SU-DHL-6 (cell line): ENCODE data around the gene MTG2.
A peak's percentile ranks its signal among the peaks of the same experiment; 100 is the strongest.

Source experiments
- H2AFZ ChIP-seq: fragments of 200-600 bp; sonication (generic); 2 replicates; pipeline ENCODE4 v1.6.1; 2014; ENCODE audit warnings: low read depth, mild to moderate bottlenecking, moderate library complexity, mixed read lengths, antibody characterized with exemption, low read length; ENCODE audit not compliant: severe bottlenecking
- H3F3A ChIP-seq: fragments of 200-600 bp; shearing (Covaris generic); 2 replicates; pipeline ENCODE4 v1.6.0; 2016; ENCODE audit warnings: antibody characterized with exemption, mild to moderate bottlenecking; ENCODE audit not compliant: insufficient read depth
- H3K27ac ChIP-seq: fragments of 200-600 bp; sonication (generic); 2 replicates; pipeline ENCODE4 v1.5.1; 2016; ENCODE audit warnings: low read depth, mild to moderate bottlenecking, low read length, moderate library complexity, mixed read lengths
- H3K27me3 ChIP-seq: fragments of 200-600 bp; sonication (generic), shearing (Covaris generic); 2 replicates; pipeline ENCODE4 v1.6.0; 2014; ENCODE audit warnings: mild to moderate bottlenecking, low read length
- H3K36me3 ChIP-seq: fragments of 200-600 bp; sonication (generic); 2 replicates; pipeline ENCODE4 v1.6.1; 2014; ENCODE audit warnings: mild to moderate bottlenecking, low read length, mixed read lengths
- H3K4me2 ChIP-seq: fragments of 300-600, 200-600 bp; shearing (Covaris generic), sonication (generic); 2 replicates; pipeline ENCODE4 v1.6.0; 2014; ENCODE audit warnings: low read length, low read depth, mild to moderate bottlenecking; ENCODE audit not compliant: poor library complexity, severe bottlenecking
- H3K4me3 ChIP-seq: fragments of 200-600 bp; sonication (generic); 2 replicates; pipeline ENCODE4 v1.5.1; 2014; ENCODE audit warnings: antibody characterized with exemption, low read length, mild to moderate bottlenecking, mixed read lengths; ENCODE audit not compliant: insufficient read depth, poor library complexity, severe bottlenecking
- H3K79me2 ChIP-seq: fragments of 200-600 bp; sonication (generic); 2 replicates; pipeline ENCODE4 v1.6.1; 2014; ENCODE audit warnings: mild to moderate bottlenecking, low read length, moderate library complexity; ENCODE audit not compliant: insufficient read depth
- H3K9ac ChIP-seq: fragments of 200-600 bp; sonication (generic); 2 replicates; pipeline ENCODE4 v1.7.0; 2014; ENCODE audit warnings: mild to moderate bottlenecking, low read length
- H3K9me2 ChIP-seq: fragments of 200-600 bp; sonication (generic); replicated peaks from 2 replicates; pipeline ENCODE4 v1.6.1; 2014; ENCODE audit warnings: low read length; ENCODE audit not compliant: insufficient read depth
- H3K9me3 ChIP-seq: fragments of 200-600 bp; sonication (generic); 2 replicates; pipeline ENCODE4 v1.6.1; 2014; ENCODE audit warnings: low read length, mixed read lengths; ENCODE audit not compliant: insufficient read depth
- H4K20me1 ChIP-seq: fragments of 200-600 bp; sonication (generic); 2 replicates; pipeline ENCODE4 v1.6.1; 2014; ENCODE audit warnings: low read depth, mild to moderate bottlenecking, antibody characterized with exemption, low read length, moderate library complexity, mixed read lengths
- EZH2phosphoT487 ChIP-seq: fragments of 200-600 bp; sonication (generic), shearing (Covaris generic); conservative IDR thresholded peaks from 2 replicates; pipeline ENCODE4 v1.6.1; 2018; ENCODE audit warnings: mild to moderate bottlenecking, antibody characterized with exemption, low read length, moderate library complexity, mixed read lengths
- TF ChIP-seq, protein P1 (sequence below): fragments of 200-600 bp; sonication (generic); IDR thresholded peaks from one replicate; pipeline ENCODE4 v1.5.1; 2017; ENCODE audit warnings: antibody characterized with exemption, mild to moderate bottlenecking, low read length, moderate library complexity; ENCODE audit not compliant: insufficient read depth, poor library complexity, severe bottlenecking

Gene MTG2

DNA sequence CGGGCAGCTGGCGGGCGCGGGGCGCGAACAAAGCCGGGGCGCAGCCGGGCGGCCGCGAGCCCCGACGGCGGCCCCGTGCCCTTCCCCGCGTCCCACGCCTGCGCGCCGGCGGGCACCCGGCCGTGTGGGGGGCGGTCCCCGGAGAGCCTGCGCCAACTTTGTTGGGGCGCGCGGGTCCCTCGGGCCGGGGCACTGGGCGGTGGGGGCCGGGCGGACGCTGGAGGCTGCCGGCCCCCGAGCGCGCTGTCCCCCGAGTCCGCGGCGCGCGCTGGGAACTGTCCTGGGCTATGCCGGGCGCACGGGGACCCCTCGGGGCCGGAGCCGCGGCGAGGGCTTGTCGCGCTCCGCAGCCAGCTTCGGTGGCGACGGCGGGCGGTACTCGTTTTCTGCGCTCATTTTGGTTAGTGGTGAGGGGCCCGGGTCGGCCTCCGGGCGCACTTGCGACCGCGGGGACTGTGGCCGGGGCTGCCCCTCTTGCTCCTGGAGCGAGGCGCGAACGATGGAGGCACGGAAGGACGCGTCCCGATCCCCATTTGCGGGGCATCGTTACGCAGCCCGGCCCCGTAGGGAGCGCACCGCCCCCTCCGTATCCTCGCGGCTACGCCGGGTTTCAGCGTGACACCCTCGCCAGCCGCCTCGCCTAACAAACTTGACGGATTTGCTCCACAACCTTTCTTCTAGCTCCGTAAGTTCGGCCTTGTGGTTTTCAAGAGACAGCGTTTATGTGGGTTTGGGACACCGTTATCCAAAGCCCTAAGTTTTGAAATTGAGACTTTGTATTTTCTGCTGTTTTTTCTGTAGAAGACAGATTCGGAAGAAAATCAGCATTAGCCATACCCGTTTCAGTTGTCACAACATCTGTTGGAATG is 38.6 kb upstream of the MTG2 start:
- peak overlapping the region; percentile 59 for H3K4me2 ChIP-seq
- H3K9me3 ChIP-seq: no peaks in the 10 kb centered on the region
- TF ChIP-seq, protein P1, sequence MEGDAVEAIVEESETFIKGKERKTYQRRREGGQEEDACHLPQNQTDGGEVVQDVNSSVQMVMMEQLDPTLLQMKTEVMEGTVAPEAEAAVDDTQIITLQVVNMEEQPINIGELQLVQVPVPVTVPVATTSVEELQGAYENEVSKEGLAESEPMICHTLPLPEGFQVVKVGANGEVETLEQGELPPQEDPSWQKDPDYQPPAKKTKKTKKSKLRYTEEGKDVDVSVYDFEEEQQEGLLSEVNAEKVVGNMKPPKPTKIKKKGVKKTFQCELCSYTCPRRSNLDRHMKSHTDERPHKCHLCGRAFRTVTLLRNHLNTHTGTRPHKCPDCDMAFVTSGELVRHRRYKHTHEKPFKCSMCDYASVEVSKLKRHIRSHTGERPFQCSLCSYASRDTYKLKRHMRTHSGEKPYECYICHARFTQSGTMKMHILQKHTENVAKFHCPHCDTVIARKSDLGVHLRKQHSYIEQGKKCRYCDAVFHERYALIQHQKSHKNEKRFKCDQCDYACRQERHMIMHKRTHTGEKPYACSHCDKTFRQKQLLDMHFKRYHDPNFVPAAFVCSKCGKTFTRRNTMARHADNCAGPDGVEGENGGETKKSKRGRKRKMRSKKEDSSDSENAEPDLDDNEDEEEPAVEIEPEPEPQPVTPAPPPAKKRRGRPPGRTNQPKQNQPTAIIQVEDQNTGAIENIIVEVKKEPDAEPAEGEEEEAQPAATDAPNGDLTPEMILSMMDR: no peak
- no peak for TF ChIP-seq EZH2phosphoT487
- H3K27ac ChIP-seq: no peak overlapping the region; the same call in 1 of the 2 replicates
- H4K20me1 ChIP-seq: peaks cover 4% of the 10 kb centered on the region; the same call in 1 of the 2 replicates
- no peaks in the 10 kb centered on the region for H3F3A ChIP-seq
- peak overlapping the region; percentile 76 for H3K9ac ChIP-seq
- H3K27me3 ChIP-seq: no peaks in the 10 kb centered on the region
- peaks cover 78% of the 10 kb centered on the region for H3K79me2 ChIP-seq
- H3K4me3 ChIP-seq: peak overlapping the region; percentile 80
- no peaks in the 10 kb centered on the region for H3K9me2 ChIP-seq
- peak overlapping the region; percentile 27 for H2AFZ ChIP-seq
- 0 out of 2 replicates have a peak, but pooled peaks cover under 1% of the 10 kb centered on the region for H3K36me3 ChIP-seq

DNA sequence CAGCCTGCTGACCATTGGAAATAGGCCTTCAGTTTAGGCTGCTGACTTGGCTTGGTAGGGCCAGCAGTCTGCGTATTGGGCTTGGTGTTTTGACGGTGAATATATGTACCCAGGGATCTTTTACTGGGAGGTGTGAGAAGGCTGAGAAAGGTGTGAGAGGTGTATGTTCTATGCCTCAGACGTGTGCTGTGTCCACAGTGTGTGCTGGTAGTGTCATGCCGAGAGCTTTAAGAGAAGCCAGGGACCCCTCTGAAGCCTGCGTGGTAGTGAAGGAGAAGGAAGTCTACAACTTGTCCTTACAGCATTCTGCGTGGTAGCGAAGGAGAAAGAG is 37.2 kb upstream of the MTG2 start:
- TF ChIP-seq, protein P1: no peak
- TF ChIP-seq EZH2phosphoT487: no peak
- peaks cover 4% of the 10 kb centered on the region; the same call in 1 of the 2 replicates for H4K20me1 ChIP-seq
- no peaks in the 10 kb centered on the region for H3F3A ChIP-seq
- H2AFZ ChIP-seq: no peak overlapping the region
- no peaks in the 10 kb centered on the region for H3K9me2 ChIP-seq
- H3K9me3 ChIP-seq: no peaks in the 10 kb centered on the region
- H3K4me2 ChIP-seq: no peak overlapping the region
- peaks cover 68% of the 10 kb centered on the region for H3K79me2 ChIP-seq
- H3K36me3 ChIP-seq: no peaks in the 10 kb centered on the region
- H3K9ac ChIP-seq: no peak overlapping the region
- no peaks in the 10 kb centered on the region for H3K27me3 ChIP-seq
- H3K4me3 ChIP-seq: no peak overlapping the region
- H3K27ac ChIP-seq: no peak overlapping the region

DNA sequence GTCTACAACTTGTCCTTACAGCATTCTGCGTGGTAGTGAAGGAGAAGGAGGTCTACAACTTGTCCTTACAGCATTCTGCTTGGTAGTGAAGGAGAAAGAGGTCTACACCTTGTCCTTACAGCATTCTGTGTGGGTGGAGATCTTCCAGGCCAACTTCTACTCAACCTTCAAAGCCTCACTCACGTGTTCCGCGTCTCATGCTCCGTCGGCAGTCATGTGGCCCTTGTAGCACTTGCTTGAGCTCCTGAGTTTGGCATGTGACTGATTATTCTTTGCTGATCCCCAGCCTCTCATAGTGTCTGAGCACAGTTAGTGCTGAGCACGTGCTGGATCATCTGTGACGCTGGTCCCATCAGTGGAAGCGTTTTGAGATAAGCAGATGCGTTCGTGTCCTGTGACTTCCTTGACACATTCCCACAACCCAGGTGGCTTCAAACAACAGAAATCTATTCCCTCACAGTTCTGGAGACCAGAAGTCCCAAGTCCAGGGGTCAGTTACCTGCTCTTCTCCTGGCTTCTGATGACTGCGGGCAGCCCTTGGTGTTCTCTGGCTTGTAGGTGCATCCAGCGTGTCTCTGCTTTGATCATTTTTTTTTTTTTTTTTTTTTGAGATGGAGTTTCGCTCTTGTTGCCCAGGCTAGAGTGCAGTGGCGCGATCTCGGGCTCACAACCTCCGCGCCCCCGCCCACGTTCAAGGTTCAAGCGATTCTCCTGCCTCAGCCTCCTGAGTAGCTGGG is 36.6 kb upstream of the MTG2 start:
- Histone ChIP-seq H4K20me1 (peaks cover 4% of the 10 kb centered on the region; the same call in 1 of the 2 replicates), H3K27ac (no peak overlapping the region)

More for the DNA sequence above, 36.6 kb upstream of the MTG2 start:
- Histone ChIP-seq H3K9me3 (no peaks in the 10 kb centered on the region), H3K36me3 (no peaks in the 10 kb centered on the region), H3K9me2 (no peaks in the 10 kb centered on the region), H2AFZ (no peak overlapping the region), H3K4me2 (no peak overlapping the region), H3F3A (no peaks in the 10 kb centered on the region), H3K27me3 (no peaks in the 10 kb centered on the region), H3K9ac (no peak overlapping the region), H3K4me3 (no peak overlapping the region), H3K79me2 (peaks cover 65% of the 10 kb centered on the region)
- TF ChIP-seq, protein P1: no peak
- no peak for TF ChIP-seq EZH2phosphoT487
